HG02642 (cell line): ENCODE data around the gene NPHS1.
"Not testable (repeated sequence)": the region's sequence is repeated elsewhere in the genome, so short reads cannot be mapped to it uniquely, and the experiment has no call there.

Experiments used
- ATAC-seq: cut with Tn5 transposase; IDR thresholded peaks from one replicate; pipeline ENCODE4 v1.9.1; 2021; ENCODE audit warnings: mild to moderate bottlenecking; ENCODE audit not compliant: unreplicated experiment, poor library complexity

Gene NPHS1

GRCh38 chr19:35851213-35852028 lies 883 bp downstream of the NPHS1 start:
- ATAC-seq = no peak

GRCh38 chr19:35848919-35849505 lies 3.3 kb downstream of the NPHS1 start:
- no peak for ATAC-seq

GRCh38 chr19:35848486-35848885 lies 3.8 kb downstream of the NPHS1 start:
- no peak for ATAC-seq

- no peak for ATAC-seq
Measured at GRCh38 chr19:35847911-35848310, 4.4 kb downstream of the NPHS1 start.

- no peak for ATAC-seq
Measured at GRCh38 chr19:35846038-35846668, 6.2 kb downstream of the NPHS1 start.

GRCh38 chr19:35845215-35846037 lies 6.9 kb downstream of the NPHS1 start:
- ATAC-seq = no peak

GRCh38 chr19:35844482-35845214 lies 7.7 kb downstream of the NPHS1 start:
- no peak for ATAC-seq

GRCh38 chr19:35843676-35844481 lies 8.4 kb downstream of the NPHS1 start:
- ATAC-seq = no peak

GRCh38 chr19:35842666-35843272 lies 9.5 kb downstream of the NPHS1 start:
- no peak for ATAC-seq

- no peak for ATAC-seq
Measured at GRCh38 chr19:35841961-35842595, 10.2 kb downstream of the NPHS1 start.

GRCh38 chr19:35836096-35836495 lies 16.2 kb downstream of the NPHS1 start:
- not testable (repeated sequence) for ATAC-seq

GRCh38 chr19:35833972-35834371 lies 18.3 kb downstream of the NPHS1 start:
- ATAC-seq = no peak

GRCh38 chr19:35832054-35832453 lies 20.2 kb downstream of the NPHS1 start:
- no peak for ATAC-seq

GRCh38 chr19:35830986-35831385 lies 21.3 kb downstream of the NPHS1 start:
- ATAC-seq = no peak

- no peak for ATAC-seq
Measured at GRCh38 chr19:35828692-35829301, 23.5 kb downstream of the NPHS1 start.

GRCh38 chr19:35824150-35824549 lies 28.2 kb downstream of the NPHS1 start:
- ATAC-seq = no peak

GRCh38 chr19:35822579-35822978 lies 29.7 kb downstream of the NPHS1 start:
- ATAC-seq = no peak

- no peak for ATAC-seq
Measured at GRCh38 chr19:35818445-35818844, 33.9 kb downstream of the NPHS1 start.
